Gastrocnemius medialis (tissue), 4 donors: ENCODE data around the gene INHA. TPM values are rescaled to one million over a fixed set of nuclear protein-coding genes. Genes with fewer than 3 reads are reported as not detected.

Experiments used
- ATAC-seq, 2 donors: fragments of 150-250 bp; one replicate each; pipeline ENCODE4 v1.9.1; 2016
- DNase-seq, 2 donors: peaks; one replicate each; pipeline ENCODE4 v3.0.0-alpha.2; 2019
- H3K27ac ChIP-seq, 4 donors: fragments of 200-600 bp; sonication (generic); 1 replicate in 1 of 4; 2 replicates in 3 of 4; pipeline ENCODE4 v1.5.1; 2016 to 2018; ENCODE audit warnings: mild to moderate bottlenecking in 2 of 4, moderate library complexity in 1 of 4
- H3K27me3 ChIP-seq, 3 donors: fragments of 200-600 bp; sonication (generic) in 2 of 3; 1 replicate in 1 of 3; 2 replicates in 2 of 3; pipeline versions ENCODE4 v1.5.1 to v1.6.0; 2016 to 2019; ENCODE audit warnings: mild to moderate bottlenecking in 1 of 3, moderate library complexity in 1 of 3
- H3K36me3 ChIP-seq, 2 donors: fragments of 200-600 bp; sonication (generic) in 1 of 2; one replicate each; pipeline ENCODE4 v1.5.1; 2017 to 2018
- H3K4me1 ChIP-seq, 2 donors: fragments of 200-600 bp; sonication (generic) in 1 of 2; one replicate each; pipeline ENCODE4 v1.5.1; 2016 to 2017; ENCODE audit warnings: mild to moderate bottlenecking in 2 of 2
- H3K4me3 ChIP-seq, 4 donors: fragments of 200-600 bp; sonication (generic) in 3 of 4; 1 replicate in 1 of 4; 2 replicates in 3 of 4; pipeline ENCODE4 v1.5.1; 2016 to 2019; ENCODE audit warnings: mild to moderate bottlenecking in 2 of 4
- H3K9me3 ChIP-seq, 3 donors: fragments of 200-600 bp; sonication (generic) in 2 of 3; 1 replicate in 1 of 3; 2 replicates in 2 of 3; pipeline ENCODE4 v1.5.1; 2016 to 2019
- POLR2A ChIP-seq, 2 donors: fragments of 450-650 bp; IDR thresholded peaks; one replicate each; pipeline ENCODE4 v1.6.1; 2017; ENCODE audit warnings: antibody characterized with exemption in 2 of 2, mild to moderate bottlenecking in 2 of 2, moderate library complexity in 2 of 2
- in situ Hi-C, 4 donors: fragments of 200-750 bp; cut with MboI; loops; one replicate each; pipeline versions ENCODE4 v1.15.0 to v1.8.0; 2017; ENCODE audit warnings: low sequenced_read_pairs in 4 of 4
- intact Hi-C: fragments of 100-400 bp; cut with DNase I; formaldehyde crosslinking; loops from one replicate; pipeline ENCODE4 v1.15.1; 2023; ENCODE audit warnings: low total_unique reads
- total RNA-seq, 4 donors: library from RNA; depleted of rRNA; stranded (reverse); fragments of >200 nt; gene quantifications; one replicate each; pipeline versions ENCODE4 v1.1.0 to v1.2.3, GENCODE V29; 2016
- TF ChIP-seq, protein P1 (sequence below), 5 experiments: fragments of 450-650 bp in 3 of 5; fragments of 200-600 bp in 2 of 5; sonication (generic) in 2 of 5; IDR thresholded peaks in 4 of 5; conservative IDR thresholded peaks in 1 of 5; 1 replicate in 4 of 5; 2 replicates in 1 of 5; pipeline ENCODE4 v1.5.1; 2016 to 2019; ENCODE audit warnings: antibody characterized with exemption in 5 of 5, mild to moderate bottlenecking in 3 of 5, moderate library complexity in 3 of 5

Gene INHA
- total RNA-seq, 4 donors from 2014 or later: 0.29 to 3.5 TPM; not detected in 2

DNA sequence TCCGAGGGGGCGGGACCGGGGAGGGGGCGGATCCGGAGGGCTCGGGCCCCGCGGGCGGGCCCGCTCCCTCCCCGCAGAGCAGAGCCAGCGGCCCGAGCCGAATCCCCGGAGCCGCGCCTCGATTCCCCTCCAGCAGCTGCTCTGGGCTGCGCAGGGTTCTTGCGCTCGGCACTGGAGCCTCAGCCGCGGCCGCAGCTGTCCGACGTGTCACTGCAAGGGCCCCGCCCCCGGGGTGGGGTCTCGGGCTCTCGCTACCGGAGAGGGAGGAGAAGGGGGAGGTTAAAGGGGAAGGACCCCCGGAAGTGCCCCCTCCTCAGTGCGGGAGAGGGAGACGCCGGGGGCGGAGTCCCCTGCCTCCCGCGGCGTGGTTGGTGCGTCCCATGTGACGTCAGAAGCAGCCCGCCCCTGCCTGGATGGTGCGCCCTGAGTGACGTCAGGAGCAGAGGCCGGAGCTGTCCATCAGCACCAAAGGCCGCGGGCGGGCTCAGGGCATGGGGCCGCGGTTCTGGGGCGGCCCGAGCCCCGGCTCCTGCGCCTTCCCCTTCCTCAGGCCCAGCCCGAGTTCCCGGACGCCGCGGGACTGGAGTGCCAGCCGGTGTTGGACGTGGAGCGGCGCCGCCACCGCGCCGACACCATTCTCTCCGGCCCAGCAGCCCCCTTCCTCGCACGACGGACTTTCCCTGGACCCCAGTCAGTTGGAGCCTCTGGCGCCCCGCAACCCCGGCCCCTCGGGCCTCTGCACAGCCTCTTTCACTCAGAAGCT, 28.3 kb upstream of the INHA start, which contains the start of the genes CHPF and TMEM198:
Gene CHPF (minus strand): TSS at position 214 of the 763 bp plus-strand sequence. CDS start 271 bp downstream, outside the sequence.
Gene TMEM198 (plus strand): TSS at position 433 of the 763 bp plus-strand sequence. CDS start 700 bp downstream, outside the sequence.
- TF ChIP-seq, protein P1, sequence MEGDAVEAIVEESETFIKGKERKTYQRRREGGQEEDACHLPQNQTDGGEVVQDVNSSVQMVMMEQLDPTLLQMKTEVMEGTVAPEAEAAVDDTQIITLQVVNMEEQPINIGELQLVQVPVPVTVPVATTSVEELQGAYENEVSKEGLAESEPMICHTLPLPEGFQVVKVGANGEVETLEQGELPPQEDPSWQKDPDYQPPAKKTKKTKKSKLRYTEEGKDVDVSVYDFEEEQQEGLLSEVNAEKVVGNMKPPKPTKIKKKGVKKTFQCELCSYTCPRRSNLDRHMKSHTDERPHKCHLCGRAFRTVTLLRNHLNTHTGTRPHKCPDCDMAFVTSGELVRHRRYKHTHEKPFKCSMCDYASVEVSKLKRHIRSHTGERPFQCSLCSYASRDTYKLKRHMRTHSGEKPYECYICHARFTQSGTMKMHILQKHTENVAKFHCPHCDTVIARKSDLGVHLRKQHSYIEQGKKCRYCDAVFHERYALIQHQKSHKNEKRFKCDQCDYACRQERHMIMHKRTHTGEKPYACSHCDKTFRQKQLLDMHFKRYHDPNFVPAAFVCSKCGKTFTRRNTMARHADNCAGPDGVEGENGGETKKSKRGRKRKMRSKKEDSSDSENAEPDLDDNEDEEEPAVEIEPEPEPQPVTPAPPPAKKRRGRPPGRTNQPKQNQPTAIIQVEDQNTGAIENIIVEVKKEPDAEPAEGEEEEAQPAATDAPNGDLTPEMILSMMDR (IDR thresholded peaks at IDR 0.05 in 4 of 5, conservative IDR thresholded peaks at IDR 0.05 in 1 of 5): no peak
- peak; percentile 71 to 89 for TF ChIP-seq POLR2A (IDR thresholded peaks at IDR 0.05)
- intact Hi-C loops (loop anchor here (2.0 to 5.0 kb wide), 4 partner anchors 27 to 156 kb away; partner anchors contain the start of genes DNPEP and OBSL1), in situ Hi-C loops (loop anchor here in 1 of 4 donors (25.0 kb wide), 1 partner anchor 256 kb away; the partner anchor contains the start of gene DNAJB2)
- H3K36me3 ChIP-seq: peaks cover 0 to 23% of the 10 kb centered on the region in 2 donors
- peak within 1 kb of the TSS; percentile 63 to 79 (median 74) for H3K4me3 ChIP-seq
- H3K27ac ChIP-seq: peak within 1 kb of the TSS; percentile 75 to 96 (median 88)
- ATAC-seq (peak; percentile 87 to 90), DNase-seq (peak; percentile 96 to 98)
- no peaks in the 10 kb centered on the region for H3K27me3 ChIP-seq
- peaks cover 18 to 23% of the 10 kb centered on the region in 2 donors for H3K4me1 ChIP-seq
- no peaks in the 10 kb centered on the region for H3K9me3 ChIP-seq

DNA sequence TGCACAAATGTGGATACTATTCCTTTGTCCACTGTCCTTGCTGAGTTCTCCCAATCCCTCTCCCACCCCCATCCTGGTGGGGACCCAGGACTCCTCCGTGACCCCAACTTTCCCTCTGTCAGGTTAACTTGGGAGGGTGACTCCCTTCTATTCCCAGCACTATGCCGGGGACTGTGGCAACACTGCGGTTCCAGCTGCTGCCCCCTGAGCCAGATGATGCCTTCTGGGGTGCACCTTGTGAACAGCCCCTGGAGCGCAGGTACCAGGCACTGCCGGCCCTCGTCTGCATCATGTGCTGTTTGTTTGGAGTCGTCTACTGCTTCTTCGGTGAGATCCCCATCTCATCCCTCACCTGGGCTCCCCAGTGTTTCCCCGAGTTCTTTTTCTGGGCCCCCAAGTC, 27.5 kb upstream of the INHA start:
- H3K36me3 ChIP-seq: peaks cover 0 to 16% of the 10 kb centered on the region in 2 donors
- DNase-seq (no peak), ATAC-seq (no peak)
- H3K4me3 ChIP-seq: peak overlapping the region in 3 of 4 donors; percentile 63 to 79 (median 72)
- no peaks in the 10 kb centered on the region for H3K9me3 ChIP-seq
- H3K27me3 ChIP-seq: no peaks in the 10 kb centered on the region
- peak overlapping the region in 2 of 4 donors; percentile 90 to 96 for H3K27ac ChIP-seq
- H3K4me1 ChIP-seq: peaks cover 18 to 23% of the 10 kb centered on the region in 2 donors
- TF ChIP-seq, protein P1 (IDR thresholded peaks at IDR 0.05 in 4 of 5, conservative IDR thresholded peaks at IDR 0.05 in 1 of 5): no peak
- TF ChIP-seq POLR2A (IDR thresholded peaks at IDR 0.05): no peak
- in situ Hi-C loops (loop anchor here in 1 of 4 donors (25.0 kb wide), 1 partner anchor 257 kb away; the partner anchor contains the start of gene DNAJB2), intact Hi-C loops (loop anchor here (5.0 kb wide), 1 partner anchor 157 kb away; the partner anchor contains the start of gene DNPEP)

DNA sequence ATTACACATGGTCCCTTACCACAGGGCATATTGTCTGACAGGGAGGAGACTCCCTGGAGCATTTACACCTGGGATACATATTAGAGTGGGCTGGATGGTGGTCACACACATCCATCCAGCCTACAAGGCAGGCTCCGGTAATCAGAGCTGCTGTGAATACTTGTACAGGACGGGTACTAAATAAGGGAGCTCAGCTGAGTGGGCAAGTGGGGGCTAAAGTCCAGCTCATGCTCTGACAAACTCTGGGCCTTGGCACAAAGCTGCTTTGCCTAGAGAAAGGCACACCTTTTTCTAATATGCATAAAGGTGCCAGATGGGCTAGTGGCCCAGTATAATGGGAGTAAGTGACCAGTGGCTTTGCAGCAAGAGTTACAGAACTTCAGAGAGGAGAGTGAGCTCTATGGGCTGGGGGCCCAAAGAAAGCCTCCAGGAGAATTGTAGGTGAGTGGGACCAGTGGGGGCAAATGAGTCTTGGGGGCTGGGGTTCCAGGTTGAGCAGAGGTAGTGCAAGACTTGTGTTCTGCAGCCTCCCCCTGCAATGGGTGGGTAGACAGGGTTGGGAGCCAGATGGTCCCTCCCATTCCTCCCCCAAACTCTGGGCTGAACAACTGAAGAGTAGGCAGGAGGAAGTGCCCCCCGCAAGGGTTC, 26.7 kb upstream of the INHA start:
- Histone ChIP-seq H3K9me3 (no peaks in the 10 kb centered on the region), H3K27me3 (no peaks in the 10 kb centered on the region), H3K36me3 (peaks cover 0 to 8% of the 10 kb centered on the region in 2 donors), H3K4me1 (peaks cover 18 to 23% of the 10 kb centered on the region in 2 donors), H3K27ac (no peak overlapping the region), H3K4me3 (no peak overlapping the region)
- in situ Hi-C loops (loop anchor here in 1 of 4 donors (25.0 kb wide), 1 partner anchor 258 kb away; the partner anchor contains the start of gene DNAJB2), intact Hi-C loops (no loop called here)
- no peak for ATAC-seq
- DNase-seq: no peak
- TF ChIP-seq, protein P1 (IDR thresholded peaks at IDR 0.05 in 4 of 5, conservative IDR thresholded peaks at IDR 0.05 in 1 of 5): no peak
- no peak for TF ChIP-seq POLR2A (IDR thresholded peaks at IDR 0.05)

DNA sequence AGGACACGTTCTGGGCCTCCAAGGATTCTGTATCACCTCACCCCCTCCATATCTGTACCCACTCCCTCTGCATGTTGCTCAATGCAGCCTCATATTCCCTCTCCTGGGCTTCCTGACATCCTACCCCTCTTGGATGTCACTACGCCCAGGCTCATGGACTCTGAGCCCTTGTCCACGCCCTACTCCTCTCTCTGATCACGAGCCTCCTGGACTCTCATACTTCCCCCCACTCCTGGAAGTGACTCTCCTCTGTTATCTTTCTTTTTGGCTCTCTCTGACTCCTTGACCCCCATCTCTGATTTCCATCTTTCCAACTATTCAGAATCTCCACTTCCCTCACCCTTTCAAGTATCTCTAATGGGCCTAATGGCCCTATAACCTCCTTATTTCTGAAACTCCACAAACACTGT, 26.2 kb upstream of the INHA start:
- Histone ChIP-seq H3K36me3 (peaks cover 0 to 3% of the 10 kb centered on the region in 2 donors), H3K27ac (no peak overlapping the region), H3K9me3 (no peaks in the 10 kb centered on the region), H3K27me3 (no peaks in the 10 kb centered on the region), H3K4me1 (peaks cover 18 to 23% of the 10 kb centered on the region in 2 donors), H3K4me3 (no peak overlapping the region)
- in situ Hi-C loops: loop anchor here in 1 of 4 donors (25.0 kb wide), 1 partner anchor 259 kb away; the partner anchor contains the start of gene DNAJB2
- intact Hi-C loops: no loop called here
- DNase-seq (no peak), ATAC-seq (no peak)
- no peak for TF ChIP-seq POLR2A (IDR thresholded peaks at IDR 0.05)
- TF ChIP-seq, protein P1 (IDR thresholded peaks at IDR 0.05 in 4 of 5, conservative IDR thresholded peaks at IDR 0.05 in 1 of 5): no peak
